Measurements from ENCODE around the gene TXNIP.
A peak's percentile ranks its signal among the peaks of the same experiment; 100 is the strongest.

DNA sequence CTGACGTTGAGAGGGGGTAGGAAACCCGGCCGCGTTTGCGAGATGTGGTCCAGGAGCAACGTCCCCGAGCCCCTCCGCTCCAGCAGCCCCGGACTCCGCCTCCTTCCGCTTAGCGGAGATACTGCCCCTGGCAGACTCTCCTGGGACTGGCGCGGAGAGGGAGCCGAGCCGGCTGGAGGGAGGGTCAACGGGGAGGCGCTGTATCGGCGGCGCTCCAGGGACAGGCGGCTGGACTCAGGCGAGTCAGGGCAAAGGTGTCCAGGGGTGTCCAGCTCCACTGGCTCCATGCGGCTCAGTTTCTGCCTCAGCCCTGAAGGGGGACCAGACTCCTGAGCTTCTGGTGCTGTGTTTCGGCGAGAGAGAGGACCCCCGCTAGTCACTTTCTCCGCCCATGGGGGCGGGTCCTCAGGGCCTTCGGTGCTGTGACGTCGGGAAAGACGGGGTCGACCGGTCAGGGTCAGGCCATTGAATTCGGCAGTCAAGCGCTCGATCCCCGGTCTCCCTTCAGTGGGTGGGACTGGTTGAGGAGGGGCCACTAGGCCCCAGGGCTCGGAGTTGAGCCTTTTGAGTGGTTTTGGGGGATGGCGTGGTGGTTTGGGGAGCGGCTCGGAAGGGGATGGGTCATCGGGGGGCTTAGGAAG lies 35.8 kb downstream of the TXNIP start:
- TF ChIP-seq POLR2AphosphoS5 (IDR thresholded peaks at IDR 0.05; ENCODE audit: insufficient read depth in 1 of 2, low read depth in 1 of 2), result peak; percentile 30 to 96
- TF ChIP-seq, protein P1, sequence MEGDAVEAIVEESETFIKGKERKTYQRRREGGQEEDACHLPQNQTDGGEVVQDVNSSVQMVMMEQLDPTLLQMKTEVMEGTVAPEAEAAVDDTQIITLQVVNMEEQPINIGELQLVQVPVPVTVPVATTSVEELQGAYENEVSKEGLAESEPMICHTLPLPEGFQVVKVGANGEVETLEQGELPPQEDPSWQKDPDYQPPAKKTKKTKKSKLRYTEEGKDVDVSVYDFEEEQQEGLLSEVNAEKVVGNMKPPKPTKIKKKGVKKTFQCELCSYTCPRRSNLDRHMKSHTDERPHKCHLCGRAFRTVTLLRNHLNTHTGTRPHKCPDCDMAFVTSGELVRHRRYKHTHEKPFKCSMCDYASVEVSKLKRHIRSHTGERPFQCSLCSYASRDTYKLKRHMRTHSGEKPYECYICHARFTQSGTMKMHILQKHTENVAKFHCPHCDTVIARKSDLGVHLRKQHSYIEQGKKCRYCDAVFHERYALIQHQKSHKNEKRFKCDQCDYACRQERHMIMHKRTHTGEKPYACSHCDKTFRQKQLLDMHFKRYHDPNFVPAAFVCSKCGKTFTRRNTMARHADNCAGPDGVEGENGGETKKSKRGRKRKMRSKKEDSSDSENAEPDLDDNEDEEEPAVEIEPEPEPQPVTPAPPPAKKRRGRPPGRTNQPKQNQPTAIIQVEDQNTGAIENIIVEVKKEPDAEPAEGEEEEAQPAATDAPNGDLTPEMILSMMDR (IDR thresholded peaks at IDR 0.05), result peak in 1 of 3 experiments; percentile 4

Measured in vagina (tissue), 2 donors.